A673 (cell line): ENCODE data around the gene USP44. TPM values are rescaled to one million over a fixed set of nuclear protein-coding genes. Genes with fewer than 3 reads are reported as not detected.

Experiments used
- BruUV-seq: library from RNA; stranded (reverse); fragments of 400-500 nt; replicated peaks from 2 replicates; lab custom pipeline; 2021; lab: Mats Ljungman, UMichigan
- CTCF ChIA-PET: fragments of 300-600 bp; sonication (Branson Sonifier 250); formaldehyde crosslinking; loops from one replicate; lab custom pipeline; 2022; ENCODE audit warnings: antibody characterized with exemption; lab: Charles Lee
- POLR2A ChIA-PET: fragments of 300-600 bp; sonication (Branson Sonifier 250); formaldehyde crosslinking; loops from one replicate; lab custom pipeline; 2022; ENCODE audit warnings: antibody characterized with exemption; ENCODE audit not compliant: low non-redundant PET; lab: Charles Lee
- DNase-seq: peaks from one replicate; pipeline ENCODE4 v3.0.0-alpha.2; 2015; ENCODE audit warnings: low spot score
- H3K27ac ChIP-seq: fragments of 200-600 bp; sonication (generic); 2 replicates; pipeline ENCODE4 v1.5.1; 2016; ENCODE audit warnings: mixed run types, low read depth, mild to moderate bottlenecking, mixed read lengths, antibody characterized with exemption, low read length; ENCODE audit not compliant: poor library complexity, severe bottlenecking
- H3K27me3 ChIP-seq: fragments of 200-600 bp; sonication (generic); replicated peaks from 2 replicates; pipeline ENCODE4 v1.6.1; 2017; ENCODE audit warnings: mixed run types, low read depth, mild to moderate bottlenecking, mixed read lengths, antibody characterized with exemption, low read length; ENCODE audit not compliant: insufficient read depth, poor library complexity
- H3K36me3 ChIP-seq: fragments of 200-600 bp; sonication (generic); 2 replicates; pipeline ENCODE4 v1.6.1; 2016; ENCODE audit warnings: mixed run types, mild to moderate bottlenecking, mixed read lengths, antibody characterized with exemption, low read length; ENCODE audit not compliant: insufficient read depth, poor library complexity, severe bottlenecking
- H3K4me1 ChIP-seq: fragments of 200-600 bp; sonication (generic); 2 replicates; pipeline ENCODE4 v1.6.1; 2017; ENCODE audit warnings: mixed run types, mild to moderate bottlenecking, mixed read lengths, antibody characterized with exemption, low read length; ENCODE audit not compliant: insufficient read depth, poor library complexity, severe bottlenecking
- H3K4me3 ChIP-seq: fragments of 200-600 bp; sonication (generic); 2 replicates; pipeline ENCODE4 v1.5.1; 2016; ENCODE audit warnings: low read depth, mixed run types, mild to moderate bottlenecking, mixed read lengths, low read length; ENCODE audit not compliant: poor library complexity, severe bottlenecking
- H3K9me3 ChIP-seq: fragments of 200-600 bp; sonication (generic); 2 replicates; pipeline ENCODE4 v1.6.1; 2016; ENCODE audit warnings: mixed run types, low read depth, mild to moderate bottlenecking, mixed read lengths, antibody characterized with exemption, low read length; ENCODE audit not compliant: poor library complexity, severe bottlenecking
- EZH2 ChIP-seq: fragments of 200-600 bp; sonication (generic); IDR thresholded peaks from 2 replicates; pipeline ENCODE4 v1.6.1; 2017; ENCODE audit warnings: borderline replicate concordance, low read depth, mild to moderate bottlenecking, mixed read lengths, antibody characterized with exemption, low read length; ENCODE audit not compliant: poor library complexity, severe bottlenecking
- intact Hi-C: fragments of 100-400 bp; cut with micrococcal nuclease; formaldehyde crosslinking; loops from one replicate; pipeline ENCODE4 v1.10.0; 2022; ENCODE audit not compliant: unreplicated experiment
- total RNA-seq: library from RNA; stranded (reverse); gene quantifications from 2 replicates; pipeline ENCODE4 v1.2.3, GENCODE V29; 2021
- TF ChIP-seq, protein P1 (sequence below): fragments of 300-800, 200-600 bp; sonication (generic); conservative IDR thresholded peaks from 2 replicates; pipeline ENCODE4 v1.5.1; 2017; ENCODE audit warnings: low read depth, mild to moderate bottlenecking, antibody characterized with exemption, low read length, moderate library complexity, mixed read lengths

USP44 gene
- total RNA-seq, 1 experiment from 2014 or later, result 7.1 TPM

DNA sequence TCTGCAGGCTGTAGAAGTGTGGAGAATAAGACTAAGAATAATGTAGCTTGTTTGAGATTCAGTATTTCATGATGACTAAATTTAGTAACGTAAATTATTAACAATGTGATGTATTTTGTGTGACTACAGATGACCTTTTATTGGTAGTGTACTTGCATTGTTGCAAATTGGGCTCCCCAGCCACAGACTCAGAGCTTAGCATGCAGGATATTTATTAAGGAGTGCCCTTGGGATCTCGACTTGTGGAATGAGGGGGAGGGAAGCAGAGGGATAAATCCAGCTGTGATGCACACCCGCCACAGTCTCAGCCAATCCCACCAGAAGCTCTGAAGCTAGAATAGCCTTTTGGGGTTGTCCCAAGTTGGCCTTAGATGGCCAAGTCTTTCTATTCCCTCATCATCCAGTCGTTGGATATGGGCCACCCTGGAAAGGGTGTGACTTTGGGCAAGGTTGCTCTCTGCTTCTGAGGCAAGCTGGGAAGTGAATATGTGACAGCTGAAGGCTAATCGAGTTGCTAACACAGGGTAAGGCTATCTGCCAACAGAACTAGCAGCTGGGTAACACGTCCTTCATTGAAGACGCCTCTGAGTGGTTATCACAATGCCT is 42.1 kb upstream of the USP44 start:
- TF ChIP-seq, protein P1, sequence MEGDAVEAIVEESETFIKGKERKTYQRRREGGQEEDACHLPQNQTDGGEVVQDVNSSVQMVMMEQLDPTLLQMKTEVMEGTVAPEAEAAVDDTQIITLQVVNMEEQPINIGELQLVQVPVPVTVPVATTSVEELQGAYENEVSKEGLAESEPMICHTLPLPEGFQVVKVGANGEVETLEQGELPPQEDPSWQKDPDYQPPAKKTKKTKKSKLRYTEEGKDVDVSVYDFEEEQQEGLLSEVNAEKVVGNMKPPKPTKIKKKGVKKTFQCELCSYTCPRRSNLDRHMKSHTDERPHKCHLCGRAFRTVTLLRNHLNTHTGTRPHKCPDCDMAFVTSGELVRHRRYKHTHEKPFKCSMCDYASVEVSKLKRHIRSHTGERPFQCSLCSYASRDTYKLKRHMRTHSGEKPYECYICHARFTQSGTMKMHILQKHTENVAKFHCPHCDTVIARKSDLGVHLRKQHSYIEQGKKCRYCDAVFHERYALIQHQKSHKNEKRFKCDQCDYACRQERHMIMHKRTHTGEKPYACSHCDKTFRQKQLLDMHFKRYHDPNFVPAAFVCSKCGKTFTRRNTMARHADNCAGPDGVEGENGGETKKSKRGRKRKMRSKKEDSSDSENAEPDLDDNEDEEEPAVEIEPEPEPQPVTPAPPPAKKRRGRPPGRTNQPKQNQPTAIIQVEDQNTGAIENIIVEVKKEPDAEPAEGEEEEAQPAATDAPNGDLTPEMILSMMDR, result no peak
- no peak for TF ChIP-seq EZH2
- DNase-seq, result no peak
- H3K9me3 ChIP-seq, result no peaks in the 10 kb centered on the region
- ChIA-PET POLR2A (no interaction called here), CTCF (no interaction called here)
- H3K4me1 ChIP-seq, result no peaks in the 10 kb centered on the region
- no peak overlapping the region for H3K27ac ChIP-seq
- no peaks in the 10 kb centered on the region for H3K27me3 ChIP-seq
- intact Hi-C loops, result no loop called here
- H3K4me3 ChIP-seq, result no peak overlapping the region
- no TSS peak for BruUV-seq
- no peaks in the 10 kb centered on the region for H3K36me3 ChIP-seq

DNA sequence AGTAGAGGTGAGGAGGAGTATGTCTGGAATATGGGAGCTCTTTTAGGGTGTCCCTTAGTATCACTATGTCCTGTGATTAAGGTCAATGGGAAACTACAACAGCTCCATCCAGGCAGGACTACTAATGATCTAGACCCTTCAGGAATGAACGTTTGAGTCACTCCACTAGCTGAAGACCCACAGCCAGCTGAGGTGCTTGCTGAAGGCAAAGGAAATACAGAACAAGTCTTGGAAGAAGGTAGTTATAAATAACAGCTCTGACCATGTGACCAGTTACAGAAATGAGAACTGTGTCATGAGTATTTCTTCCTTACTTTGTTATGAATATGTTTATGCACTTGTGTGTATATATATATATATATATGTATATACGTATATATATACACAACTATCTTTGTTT is 40.5 kb upstream of the USP44 start:
- intact Hi-C loops, result no loop called here
- no TSS peak for BruUV-seq

DNA sequence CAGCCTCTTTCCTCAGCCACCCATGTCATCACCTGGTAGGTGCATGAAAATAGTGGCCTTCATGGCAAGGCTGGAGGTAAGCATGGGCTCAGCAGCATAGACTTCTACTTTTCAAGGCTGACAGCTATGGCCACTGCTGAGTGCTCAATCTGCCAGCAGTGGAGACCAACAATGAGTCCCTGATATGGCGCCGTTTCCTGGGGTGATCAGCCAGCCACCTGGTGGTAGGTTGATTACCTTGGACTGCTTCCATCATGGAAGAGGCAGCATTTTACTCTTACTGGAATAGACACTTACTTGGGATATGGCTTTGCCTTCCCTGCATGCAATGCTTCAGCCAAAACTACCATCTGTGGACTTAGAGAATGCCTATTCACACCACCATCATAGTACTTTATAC is 39.5 kb upstream of the USP44 start:
- no peak for DNase-seq
- Histone ChIP-seq H3K36me3 (no peaks in the 10 kb centered on the region), H3K27me3 (no peaks in the 10 kb centered on the region), H3K27ac (no peak overlapping the region), H3K4me3 (no peak overlapping the region), H3K9me3 (no peaks in the 10 kb centered on the region), H3K4me1 (no peaks in the 10 kb centered on the region)
- TF ChIP-seq, protein P1, result no peak
- no peak for TF ChIP-seq EZH2
- ChIA-PET POLR2A (interaction anchor here (0.5 kb wide), 1 partner anchor 273 kb away, joined by 3 read pairs; no protein-coding TSS in a partner anchor), CTCF (no interaction called here)
- no TSS peak for BruUV-seq
- intact Hi-C loops, result no loop called here

More for the DNA sequence above, 40.5 kb upstream of the USP44 start:
- H3K9me3 ChIP-seq, result no peaks in the 10 kb centered on the region
- no peaks in the 10 kb centered on the region for H3K27me3 ChIP-seq
- H3K27ac ChIP-seq, result no peak overlapping the region
- no peaks in the 10 kb centered on the region for H3K4me1 ChIP-seq
- DNase-seq, result no peak
- no peak overlapping the region for H3K4me3 ChIP-seq
- H3K36me3 ChIP-seq, result no peaks in the 10 kb centered on the region
- ChIA-PET CTCF (no interaction called here), POLR2A (no interaction called here)
- no peak for TF ChIP-seq EZH2
- TF ChIP-seq, protein P1, result no peak
